Measurements from ENCODE around the gene RALBP1.

- TF ChIP-seq POLR2A (IDR thresholded peaks at IDR 0.05; ENCODE audit: low read depth, low read length): no peak
- no peak for TF ChIP-seq POLR2AphosphoS5 (IDR thresholded peaks at IDR 0.05; ENCODE audit: low read depth, low read length)
- no peak for TF ChIP-seq TAF1 (IDR thresholded peaks at IDR 0.05; ENCODE audit: borderline replicate concordance, low read depth, low read length)
Measured at GRCh38 chr18:9478545-9478944, 3.2 kb downstream of the RALBP1 start.
